GM10266 (cell line): Measurements from ENCODE around the gene RELCH.

ENCODE experiments used
- DNase-seq: peaks from one replicate; pipeline ENCODE4 v3.0.0; 2012; ENCODE audit errors: extremely low spot score
- TF ChIP-seq, protein P1 (sequence below): IDR thresholded peaks from 2 replicates; pipeline ENCODE4 v1.5.1; 2012; ENCODE audit warnings: mild to moderate bottlenecking, low read depth; ENCODE audit not compliant: control insufficient read depth, insufficient read depth; ENCODE audit errors: missing control alignments

Gene RELCH

GRCh38 chr18:62280058-62280457, 93.0 kb downstream of the RELCH start:
- TF ChIP-seq, protein P1, sequence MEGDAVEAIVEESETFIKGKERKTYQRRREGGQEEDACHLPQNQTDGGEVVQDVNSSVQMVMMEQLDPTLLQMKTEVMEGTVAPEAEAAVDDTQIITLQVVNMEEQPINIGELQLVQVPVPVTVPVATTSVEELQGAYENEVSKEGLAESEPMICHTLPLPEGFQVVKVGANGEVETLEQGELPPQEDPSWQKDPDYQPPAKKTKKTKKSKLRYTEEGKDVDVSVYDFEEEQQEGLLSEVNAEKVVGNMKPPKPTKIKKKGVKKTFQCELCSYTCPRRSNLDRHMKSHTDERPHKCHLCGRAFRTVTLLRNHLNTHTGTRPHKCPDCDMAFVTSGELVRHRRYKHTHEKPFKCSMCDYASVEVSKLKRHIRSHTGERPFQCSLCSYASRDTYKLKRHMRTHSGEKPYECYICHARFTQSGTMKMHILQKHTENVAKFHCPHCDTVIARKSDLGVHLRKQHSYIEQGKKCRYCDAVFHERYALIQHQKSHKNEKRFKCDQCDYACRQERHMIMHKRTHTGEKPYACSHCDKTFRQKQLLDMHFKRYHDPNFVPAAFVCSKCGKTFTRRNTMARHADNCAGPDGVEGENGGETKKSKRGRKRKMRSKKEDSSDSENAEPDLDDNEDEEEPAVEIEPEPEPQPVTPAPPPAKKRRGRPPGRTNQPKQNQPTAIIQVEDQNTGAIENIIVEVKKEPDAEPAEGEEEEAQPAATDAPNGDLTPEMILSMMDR, result no peak
- DNase-seq, result no peak

DNA sequence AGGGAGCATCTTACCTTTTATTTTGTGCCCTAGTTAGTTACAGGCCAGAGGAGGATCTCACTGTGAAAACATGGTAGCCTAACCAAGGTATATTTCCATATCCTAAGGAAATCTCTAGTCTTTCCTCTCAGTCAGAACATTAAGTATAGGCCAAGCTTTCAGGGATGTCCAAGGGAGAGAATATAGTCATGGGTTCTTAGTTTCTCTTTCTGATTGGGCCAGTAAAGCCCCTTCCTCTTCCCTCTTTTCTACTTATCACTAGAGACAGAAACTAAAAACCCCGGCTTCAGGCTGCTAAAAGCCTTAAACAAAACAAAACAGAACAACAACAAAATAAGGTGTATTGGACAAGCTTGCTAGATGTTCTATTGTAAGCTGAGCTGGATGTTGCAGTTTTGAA, 93.7 kb downstream of the RELCH start:
- no peak for DNase-seq
- TF ChIP-seq, protein P1, result no peak

DNA sequence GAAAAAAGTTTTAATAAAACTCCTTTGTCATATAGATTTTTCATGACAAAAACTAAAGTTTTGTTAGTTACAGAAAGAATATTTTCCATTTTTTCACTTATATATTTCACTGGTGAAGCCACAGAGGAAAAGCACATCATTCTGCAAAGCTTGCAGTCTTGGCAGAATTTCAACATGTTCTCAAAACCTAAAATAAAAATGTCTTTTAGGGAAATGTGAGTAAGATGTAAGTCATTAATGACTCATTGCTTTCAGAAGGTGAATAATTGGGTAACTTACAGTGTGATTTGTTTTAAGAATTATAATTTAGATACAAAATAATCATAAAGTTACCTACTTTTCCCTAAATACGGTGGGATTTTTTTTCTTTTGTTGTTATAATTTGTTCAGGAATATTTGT, 94.6 kb downstream of the RELCH start:
- DNase-seq, result no peak
- TF ChIP-seq, protein P1, result no peak

GRCh38 chr18:62282188-62282629, 95.2 kb downstream of the RELCH start:
- TF ChIP-seq, protein P1, result no peak

DNA sequence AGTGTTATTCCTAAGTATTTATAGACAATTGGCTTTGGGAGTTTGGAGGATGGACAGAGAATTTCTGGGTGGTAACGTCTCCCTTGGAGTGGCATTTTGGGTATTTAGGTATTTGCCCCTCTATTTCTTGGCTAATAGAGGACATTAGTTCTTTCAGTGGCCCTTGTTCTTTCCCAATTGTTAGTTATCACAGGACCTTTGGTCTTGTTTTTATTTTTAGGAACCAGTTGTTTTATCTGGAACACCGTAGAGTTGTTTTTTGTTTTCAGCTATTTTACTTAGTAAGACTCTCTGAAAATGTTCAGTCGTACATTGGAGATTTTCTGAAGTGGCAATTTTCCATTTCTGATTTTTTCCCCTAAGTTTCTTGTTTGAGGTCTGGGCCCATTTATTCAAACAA, 97.6 kb downstream of the RELCH start:
- TF ChIP-seq, protein P1, result no peak
- no peak for DNase-seq

More at GRCh38 chr18:62282188-62282629, 95.2 kb downstream of the RELCH start:
- DNase-seq, result no peak

DNA sequence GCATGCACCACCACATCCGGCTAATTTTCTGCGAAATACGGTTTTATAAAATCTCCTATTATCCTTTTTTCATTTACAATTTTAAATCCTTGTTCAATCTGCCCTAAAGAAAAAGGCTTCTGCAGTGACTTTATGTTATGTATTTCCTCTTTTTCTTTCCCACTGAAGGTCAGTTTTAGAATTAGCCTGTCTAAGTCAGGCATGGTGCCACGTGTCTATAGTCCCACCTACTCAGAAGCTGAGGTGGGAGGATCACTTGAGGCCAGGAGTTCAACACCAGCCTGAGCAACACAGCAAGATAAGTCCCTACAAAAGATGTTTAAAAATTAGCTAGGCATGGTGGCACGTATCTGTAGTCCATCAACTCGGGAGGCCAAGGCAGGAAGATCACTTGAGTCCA, 98.2 kb downstream of the RELCH start:
- TF ChIP-seq, protein P1, result no peak
- DNase-seq, result no peak

- TF ChIP-seq, protein P1, result no peak
- DNase-seq, result no peak
Observed at GRCh38 chr18:62287781-62288664, 101.0 kb downstream of the RELCH start.
